HCT116 (cell line): ENCODE measurements around the gene EXOSC3. TPM values are rescaled to one million over a fixed set of nuclear protein-coding genes. Genes with fewer than 3 reads are reported as not detected.
"Not testable (repeated sequence)": the region's sequence is repeated elsewhere in the genome, so short reads cannot be mapped to it uniquely, and the experiment has no call there.

ENCODE experiments used
- ATAC-seq: fragments of 200-7000 bp; cut with Tn5 transposase; 2 replicates; pipeline ENCODE4 v1.9.1; 2020; ENCODE audit warnings: mild to moderate bottlenecking, moderate library complexity
- BruUV-seq: library from RNA; stranded (reverse); fragments of 400-500 nt; replicated peaks from 2 replicates; lab custom pipeline; 2021; lab: Mats Ljungman, UMichigan
- CTCF ChIA-PET: fragments of 300-600 bp; sonication (Branson Sonifier 250); formaldehyde crosslinking; loops from one replicate; lab custom pipeline; 2021; ENCODE audit warnings: antibody characterized with exemption; lab: Charles Lee
- POLR2A ChIA-PET: fragments of 300-600, 350-600 bp; sonication (Branson Sonifier 250); formaldehyde crosslinking; loops from one replicate; lab custom pipeline; 2021; ENCODE audit warnings: antibody characterized with exemption; lab: Charles Lee
- RAD21 ChIA-PET, 2 experiments: fragments of 300-600 bp; sonication (Branson Sonifier 250); formaldehyde crosslinking; loops; one replicate each; lab custom pipeline; 2023; ENCODE audit warnings: low total read pairs in 2 of 2; ENCODE audit not compliant: uncharacterized antibody in 2 of 2, unreplicated experiment in 2 of 2, low non-redundant PET in 1 of 2; lab: Charles Lee
- DNase-seq: peaks from one replicate; pipeline ENCODE4 v3.0.0-alpha.2; 2010; ENCODE audit warnings: low read depth, low spot score
- H2AFZ ChIP-seq: fragments of 200-600 bp; shearing (Covaris generic), sonication (generic); 2 replicates; pipeline ENCODE4 v1.6.1; 2017; ENCODE audit warnings: low read depth, mixed run types, mixed read lengths, antibody characterized with exemption, low read length; ENCODE audit not compliant: poor library complexity, severe bottlenecking
- H3K27ac ChIP-seq: 2 replicates; pipeline ENCODE4 v1.5.1; 2012; ENCODE audit warnings: low read depth, low read length
- H3K27me3 ChIP-seq: fragments of 200-600 bp; sonication (generic); 2 replicates; pipeline ENCODE4 v1.6.1; 2016; ENCODE audit warnings: mixed run types, low read length, mixed read lengths; ENCODE audit not compliant: insufficient read depth
- H3K36me3 ChIP-seq, 2 experiments: fragments of 200-500 bp in 1 of 2; fragments of 200-600 bp in 1 of 2; sonication (Bioruptor generic) in 1 of 2; sonication (generic) in 1 of 2; 2 replicates each; pipeline versions ENCODE4 v1.5.1 to v1.6.1; 2014 to 2016; ENCODE audit warnings: low read length in 2 of 2, inconsistent platforms in 1 of 2, mixed read lengths in 1 of 2, mixed run types in 1 of 2; ENCODE audit not compliant: insufficient read depth in 2 of 2, control insufficient read depth in 1 of 2
- H3K4me1 ChIP-seq, 2 experiments: fragments of 200-600 bp in 1 of 2; sonication (generic) in 1 of 2; 2 replicates each; pipeline versions ENCODE4 v1.5.1 to v1.6.1; 2012 to 2017; ENCODE audit warnings: low read length in 2 of 2, inconsistent platforms in 1 of 2, mild to moderate bottlenecking in 1 of 2, mixed read lengths in 1 of 2, mixed run types in 1 of 2, moderate library complexity in 1 of 2; ENCODE audit not compliant: insufficient read depth in 2 of 2, control insufficient read depth in 1 of 2
- H3K4me2 ChIP-seq: fragments of 200-600 bp; sonication (generic); 2 replicates; pipeline ENCODE4 v1.6.1; 2017; ENCODE audit warnings: mixed run types, low read length, mixed read lengths
- H3K4me3 ChIP-seq, 2 experiments: fragments of 200-600 bp in 1 of 2; sonication (generic) in 1 of 2; replicated peaks in 1 of 2; 2 replicates each; pipeline ENCODE4 v1.5.1; 2011 to 2016; ENCODE audit warnings: low read length in 2 of 2, control low read depth in 1 of 2, low read depth in 1 of 2, mild to moderate bottlenecking in 1 of 2, mixed read lengths in 1 of 2, mixed run types in 1 of 2
- H3K79me2 ChIP-seq: fragments of 200-600 bp; sonication (generic); 2 replicates; pipeline ENCODE4 v1.6.1; 2017; ENCODE audit warnings: mild to moderate bottlenecking, mixed run types, low read length, moderate library complexity, mixed read lengths; ENCODE audit not compliant: insufficient read depth
- H3K9ac ChIP-seq: fragments of 200-600 bp; sonication (generic); 2 replicates; pipeline ENCODE4 v1.6.1; 2016; ENCODE audit warnings: low read length, mixed read lengths
- H3K9me2 ChIP-seq: fragments of 200-600 bp; sonication (generic), shearing (Covaris generic); 2 replicates; pipeline ENCODE4 v1.6.1; 2017; ENCODE audit warnings: mixed run types, mild to moderate bottlenecking, moderate library complexity; ENCODE audit not compliant: insufficient read depth
- H3K9me3 ChIP-seq, 2 experiments: fragments of 200-500 bp in 1 of 2; fragments of 200-600 bp in 1 of 2; sonication (Bioruptor generic) in 1 of 2; sonication (generic) in 1 of 2; 2 replicates each; pipeline ENCODE4 v1.6.1; 2014 to 2017; ENCODE audit warnings: low read length in 2 of 2, mixed read lengths in 2 of 2, inconsistent platforms in 1 of 2, low read depth in 1 of 2, mild to moderate bottlenecking in 1 of 2, mixed run types in 1 of 2, moderate library complexity in 1 of 2; ENCODE audit not compliant: control insufficient read depth in 1 of 2, insufficient read depth in 1 of 2
- H4K20me1 ChIP-seq: fragments of 200-600 bp; sonication (generic), shearing (Covaris generic); 2 replicates; pipeline ENCODE4 v1.6.1; 2017; ENCODE audit warnings: mixed run types, mild to moderate bottlenecking, moderate library complexity; ENCODE audit not compliant: insufficient read depth
- ATF3 ChIP-seq: IDR thresholded peaks from 2 replicates; pipeline ENCODE4 v1.6.1; 2012
- CTCF ChIP-seq, 3 experiments: fragments of 200-600 bp in 1 of 3; sonication (generic) in 1 of 3; IDR thresholded peaks in 2 of 3; conservative IDR thresholded peaks in 1 of 3; 2 replicates each; pipeline ENCODE4 v1.5.1; 2012 to 2017; ENCODE audit warnings: low read depth in 2 of 3, low read length in 2 of 3, antibody characterized with exemption in 1 of 3, borderline replicate concordance in 1 of 3, control low read depth in 1 of 3, mild to moderate bottlenecking in 1 of 3, mixed read lengths in 1 of 3, mixed run types in 1 of 3, moderate library complexity in 1 of 3; ENCODE audit not compliant: insufficient read depth in 1 of 3
- ELF1 ChIP-seq: IDR thresholded peaks from 2 replicates; pipeline ENCODE4 v1.6.1; 2012; ENCODE audit warnings: low read depth, borderline replicate concordance
- RAD21 ChIP-seq: IDR thresholded peaks from 2 replicates; pipeline ENCODE4 v1.6.1; 2012; ENCODE audit warnings: low read depth, mild to moderate bottlenecking
- SIN3A ChIP-seq: IDR thresholded peaks from 2 replicates; pipeline ENCODE4 v1.6.1; 2012; ENCODE audit warnings: low read depth
- SP1 ChIP-seq: IDR thresholded peaks from 2 replicates; pipeline ENCODE4 v1.6.1; 2012; ENCODE audit warnings: low read depth
- ZFX ChIP-seq: fragments of 450-650 bp; IDR thresholded peaks from 2 replicates; pipeline ENCODE4 v1.6.1; 2017
- ZNF274 ChIP-seq: fragments of 200-500 bp; sonication (Bioruptor generic); IDR thresholded peaks from 2 replicates; pipeline ENCODE4 v1.6.1; 2014; ENCODE audit warnings: mild to moderate bottlenecking, low read depth, low read length, inconsistent platforms
- intact Hi-C: fragments of 100-400 bp; cut with micrococcal nuclease; formaldehyde crosslinking; loops from 2 replicates; pipeline ENCODE4 v1.10.0; 2022
- total RNA-seq: library from RNA; stranded (reverse); gene quantifications from one replicate; pipeline ENCODE4 v1.2.1, GENCODE V29; 2021; ENCODE audit not compliant: unreplicated experiment

EXOSC3 gene
- total RNA-seq, 1 experiment from 2014 or later = 79.6 TPM

GRCh38 chr9:37769995-37770394, 14.9 kb downstream of the EXOSC3 start:
- RAD21 ChIA-PET = no interaction called here
- peaks cover 8 to 13% of the 10 kb centered on the region in 2 experiments; a peak in 1 of 4 replicates for H3K36me3 ChIP-seq
- H2AFZ ChIP-seq = no peak overlapping the region
- no peak overlapping the region for H3K9ac ChIP-seq
- H3K9me3 ChIP-seq = no peaks in the 10 kb centered on the region
- no peaks in the 10 kb centered on the region for H3K4me1 ChIP-seq
- no peaks in the 10 kb centered on the region for H3K79me2 ChIP-seq
- no peaks in the 10 kb centered on the region for H3K9me2 ChIP-seq
- no peak for TF ChIP-seq SIN3A
- TF ChIP-seq CTCF (IDR thresholded peaks at IDR 0.05 in 2 of 3, conservative IDR thresholded peaks at IDR 0.05 in 1 of 3; ENCODE audit: borderline replicate concordance in 1 of 3, insufficient read depth in 1 of 3, low read depth in 2 of 3, low read length in 2 of 3) = no peak
- no peak for TF ChIP-seq ELF1
- no peak for TF ChIP-seq ZFX
- TF ChIP-seq ATF3 = no peak
- ATAC-seq (no peak), DNase-seq (no peak)
- BruUV-seq = no TSS peak
- H3K4me2 ChIP-seq = no peak overlapping the region
- H3K27me3 ChIP-seq = no peaks in the 10 kb centered on the region
- CTCF ChIA-PET = no interaction called here
- intact Hi-C loops = no loop called here
- no peak overlapping the region for H3K4me3 ChIP-seq
- POLR2A ChIA-PET = no interaction called here
- H4K20me1 ChIP-seq = peaks cover 5% of the 10 kb centered on the region; the same call in 1 of the 2 replicates
- H3K27ac ChIP-seq = no peak overlapping the region

GRCh38 chr9:37769306-37769705, 15.6 kb downstream of the EXOSC3 start:
- Histone ChIP-seq H3K4me3 (no peak overlapping the region), H3K79me2 (no peaks in the 10 kb centered on the region), H4K20me1 (peaks cover under 1% of the 10 kb centered on the region; the same call in 1 of the 2 replicates), H3K27ac (no peak overlapping the region), H3K9me3 (no peaks in the 10 kb centered on the region), H3K36me3 (peaks cover 8 to 11% of the 10 kb centered on the region in 2 experiments; a peak in 1 of 4 replicates), H3K4me1 (no peaks in the 10 kb centered on the region), H3K27me3 (no peaks in the 10 kb centered on the region), H3K4me2 (no peak overlapping the region), H2AFZ (no peak overlapping the region), H3K9ac (no peak overlapping the region), H3K9me2 (no peaks in the 10 kb centered on the region)
- intact Hi-C loops = no loop called here
- ATAC-seq (no peak), DNase-seq (no peak)
- no TSS peak for BruUV-seq
- TF ChIP-seq ELF1 (no peak), ZNF274 (no peak), RAD21 (no peak), ZFX (no peak), SP1 (no peak), CTCF (IDR thresholded peaks at IDR 0.05 in 2 of 3, conservative IDR thresholded peaks at IDR 0.05 in 1 of 3; ENCODE audit: borderline replicate concordance in 1 of 3, insufficient read depth in 1 of 3, low read depth in 2 of 3, low read length in 2 of 3) (no peak)
- ChIA-PET RAD21 (no interaction called here), CTCF (no interaction called here), POLR2A (no interaction called here)

GRCh38 chr9:37765263-37765662, 19.6 kb downstream of the EXOSC3 start:
- H2AFZ ChIP-seq, BruUV-seq, RAD21 ChIA-PET, POLR2A ChIA-PET, intact Hi-C loops, ATAC-seq, H4K20me1 ChIP-seq, H3K27ac ChIP-seq, H3K27me3 ChIP-seq, H3K79me2 ChIP-seq, H3K4me3 ChIP-seq, H3K9me3 ChIP-seq, H3K36me3 ChIP-seq, H3K4me2 ChIP-seq, CTCF ChIA-PET, DNase-seq, H3K9ac ChIP-seq, H3K4me1 ChIP-seq, H3K9me2 ChIP-seq: not testable (repeated sequence)
